Activated CD4-positive, CD25-positive, alpha-beta regulatory T cell treated with anti-CD3 and anti-CD28 coated beads, Interleukin-2, amount 50 U/mL, for 72 hours (primary cell): Measurements from ENCODE around the gene NUP210.
"Not testable (repeated sequence)": the region's sequence is repeated elsewhere in the genome, so short reads cannot be mapped to it uniquely, and the experiment has no call there.

Source experiments
- DNase-seq: peaks from one replicate; pipeline ENCODE4 v3.0.0; 2021

NUP210 gene

GRCh38 chr3:13429631-13430291 is 9.6 kb upstream of the NUP210 start:
- no peak for DNase-seq

- DNase-seq = not testable (repeated sequence)
These were observed 8.6 kb upstream of the NUP210 start for GRCh38 chr3:13428678-13429077.

GRCh38 chr3:13427662-13428603 is 7.8 kb upstream of the NUP210 start:
- DNase-seq = no peak

- no peak for DNase-seq
These were observed 6.5 kb upstream of the NUP210 start for GRCh38 chr3:13426591-13426990.

GRCh38 chr3:13425689-13426088 is 5.6 kb upstream of the NUP210 start:
- DNase-seq = no peak

GRCh38 chr3:13424865-13425617 is 4.9 kb upstream of the NUP210 start:
- DNase-seq = no peak

- no peak for DNase-seq
These were observed 4.2 kb upstream of the NUP210 start for GRCh38 chr3:13424141-13424844.

- DNase-seq = peak; percentile 72
These were observed 976 bp upstream of the NUP210 start for GRCh38 chr3:13420831-13421765.

GRCh38 chr3:13419505-13420044 is 547 bp downstream of the NUP210 start:
- peak; percentile 73 for DNase-seq

GRCh38 chr3:13417166-13417947 is 2.8 kb downstream of the NUP210 start:
- DNase-seq = no peak

GRCh38 chr3:13415997-13416793 is 3.9 kb downstream of the NUP210 start:
- DNase-seq = no peak

GRCh38 chr3:13415236-13415986 is 4.7 kb downstream of the NUP210 start:
- DNase-seq = no peak

- DNase-seq = peak; percentile 65
These were observed 5.9 kb downstream of the NUP210 start for GRCh38 chr3:13414040-13414729.

GRCh38 chr3:13411186-13411860 is 8.8 kb downstream of the NUP210 start:
- no peak for DNase-seq

GRCh38 chr3:13408890-13409289 is 11.2 kb downstream of the NUP210 start:
- DNase-seq = no peak

- DNase-seq = no peak
These were observed 12.2 kb downstream of the NUP210 start for GRCh38 chr3:13407926-13408325.

GRCh38 chr3:13407475-13407874 is 12.6 kb downstream of the NUP210 start:
- DNase-seq = no peak

- DNase-seq = no peak
These were observed 13.9 kb downstream of the NUP210 start for GRCh38 chr3:13406190-13406589.
